GM18873 (cell line): ENCODE measurements around the gene DNAL1.

ENCODE experiments used
- ATAC-seq: cut with Tn5 transposase; IDR thresholded peaks from one replicate; pipeline ENCODE4 v1.9.1; 2021; ENCODE audit warnings: mild to moderate bottlenecking, moderate library complexity, moderate number of reproducible peaks; ENCODE audit not compliant: unreplicated experiment, low FRiP score

The DNAL1 gene

GRCh38 chr14:73741876-73742519, 97.2 kb downstream of the DNAL1 start:
- no peak for ATAC-seq

GRCh38 chr14:73742520-73743238, 97.9 kb downstream of the DNAL1 start:
- ATAC-seq: no peak

- peak; percentile 51 for ATAC-seq
Measured at GRCh38 chr14:73743431-73743931, 98.7 kb downstream of the DNAL1 start.

- ATAC-seq: no peak
Measured at GRCh38 chr14:73744175-73744867, 99.5 kb downstream of the DNAL1 start.

- ATAC-seq: no peak
Measured at GRCh38 chr14:73744874-73745529, 100.2 kb downstream of the DNAL1 start.

- no peak for ATAC-seq
Measured at GRCh38 chr14:73745571-73746519, 101.1 kb downstream of the DNAL1 start.

- ATAC-seq: no peak
Measured at GRCh38 chr14:73746520-73747378, 102.0 kb downstream of the DNAL1 start.

- ATAC-seq: no peak
Measured at GRCh38 chr14:73747379-73748211, 102.8 kb downstream of the DNAL1 start.

- no peak for ATAC-seq
Measured at GRCh38 chr14:73748858-73749357, 104.1 kb downstream of the DNAL1 start.

GRCh38 chr14:73749706-73750530, 105.1 kb downstream of the DNAL1 start:
- ATAC-seq: no peak

GRCh38 chr14:73750531-73750901, 105.7 kb downstream of the DNAL1 start:
- ATAC-seq: no peak

- no peak for ATAC-seq
Measured at GRCh38 chr14:73751157-73751691, 106.4 kb downstream of the DNAL1 start.

GRCh38 chr14:73752297-73752992, 107.7 kb downstream of the DNAL1 start:
- ATAC-seq: no peak
